Calu3 (cell line): ENCODE measurements around the gene BANK1. TPM values are rescaled to one million over a fixed set of nuclear protein-coding genes. Genes with fewer than 3 reads are reported as not detected.

ENCODE experiments used
- BruUV-seq: library from RNA; stranded (reverse); fragments of 400-500 nt; replicated peaks from 2 replicates; lab custom pipeline; 2021; lab: Mats Ljungman, UMichigan
- CTCF ChIA-PET: fragments of 300-600 bp; sonication (Branson Sonifier 250); formaldehyde crosslinking; loops from one replicate; lab custom pipeline; 2022; ENCODE audit warnings: antibody characterized with exemption; lab: Charles Lee
- DNase-seq: peaks from one replicate; pipeline ENCODE4 v3.0.0; 2022
- H3K27ac Mint-ChIP-seq: one replicate; pipeline ENCODE4 v1.8.0; 2022; ENCODE audit warnings: mixed read lengths; ENCODE audit not compliant: unreplicated experiment
- H3K27me3 Mint-ChIP-seq: one replicate; pipeline ENCODE4 v1.8.0; 2022; ENCODE audit warnings: mixed read lengths; ENCODE audit not compliant: unreplicated experiment
- H3K36me3 Mint-ChIP-seq: one replicate; pipeline ENCODE4 v1.8.0; 2022; ENCODE audit warnings: mild to moderate bottlenecking, moderate library complexity, mixed read lengths; ENCODE audit not compliant: insufficient read depth, unreplicated experiment
- H3K4me1 Mint-ChIP-seq: one replicate; pipeline ENCODE4 v1.8.0; 2022; ENCODE audit warnings: mild to moderate bottlenecking, low read depth, mixed read lengths; ENCODE audit not compliant: unreplicated experiment
- H3K4me3 Mint-ChIP-seq: one replicate; pipeline ENCODE4 v1.8.0; 2022; ENCODE audit warnings: mild to moderate bottlenecking, low read depth, moderate library complexity, mixed read lengths; ENCODE audit not compliant: unreplicated experiment
- H3K9me3 Mint-ChIP-seq: one replicate; pipeline ENCODE4 v1.8.0; 2022; ENCODE audit warnings: low read depth, mixed read lengths; ENCODE audit not compliant: unreplicated experiment
- intact Hi-C: fragments of 100-400 bp; cut with micrococcal nuclease; formaldehyde crosslinking; loops from one replicate; pipeline ENCODE4 v1.10.0; 2022; ENCODE audit not compliant: unreplicated experiment
- total RNA-seq: library from RNA; stranded (reverse); gene quantifications from 2 replicates; pipeline ENCODE4 v1.2.3, GENCODE V29; 2022
- TF ChIP-seq, protein P1 (sequence below): fragments of 200-600 bp; IDR thresholded peaks from one replicate; pipeline ENCODE4 v1.8.0; 2022; ENCODE audit warnings: antibody characterized with exemption; ENCODE audit not compliant: unreplicated experiment

The BANK1 gene
- total RNA-seq, 1 experiment from 2014 or later, result 6.4 TPM

DNA sequence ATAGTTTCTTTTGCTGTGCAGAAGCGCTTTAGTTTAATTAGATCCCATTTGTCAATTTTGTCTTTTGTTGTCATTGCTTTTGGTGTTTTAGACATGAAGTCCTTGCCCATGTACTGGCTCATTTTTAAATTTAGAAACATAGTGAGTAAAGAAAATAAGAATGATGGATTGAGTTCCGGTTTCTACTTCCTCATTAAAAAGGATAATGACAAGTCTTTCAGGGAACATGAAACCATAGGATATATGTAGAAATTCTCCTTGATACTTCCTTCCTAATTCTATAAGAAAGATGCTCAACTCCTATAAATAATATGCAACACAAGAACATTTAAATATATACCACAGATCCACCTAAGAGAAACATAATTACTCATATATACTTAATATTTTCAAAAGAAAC is 240.9 kb downstream of the BANK1 start:
- Mint-ChIP-seq H3K9me3 (no peaks in the 10 kb centered on the region), H3K27ac (no peak overlapping the region), H3K36me3 (no peaks in the 10 kb centered on the region), H3K4me3 (no peak overlapping the region), H3K27me3 (no peaks in the 10 kb centered on the region), H3K4me1 (no peaks in the 10 kb centered on the region)
- CTCF ChIA-PET, result no interaction called here
- TF ChIP-seq, protein P1, sequence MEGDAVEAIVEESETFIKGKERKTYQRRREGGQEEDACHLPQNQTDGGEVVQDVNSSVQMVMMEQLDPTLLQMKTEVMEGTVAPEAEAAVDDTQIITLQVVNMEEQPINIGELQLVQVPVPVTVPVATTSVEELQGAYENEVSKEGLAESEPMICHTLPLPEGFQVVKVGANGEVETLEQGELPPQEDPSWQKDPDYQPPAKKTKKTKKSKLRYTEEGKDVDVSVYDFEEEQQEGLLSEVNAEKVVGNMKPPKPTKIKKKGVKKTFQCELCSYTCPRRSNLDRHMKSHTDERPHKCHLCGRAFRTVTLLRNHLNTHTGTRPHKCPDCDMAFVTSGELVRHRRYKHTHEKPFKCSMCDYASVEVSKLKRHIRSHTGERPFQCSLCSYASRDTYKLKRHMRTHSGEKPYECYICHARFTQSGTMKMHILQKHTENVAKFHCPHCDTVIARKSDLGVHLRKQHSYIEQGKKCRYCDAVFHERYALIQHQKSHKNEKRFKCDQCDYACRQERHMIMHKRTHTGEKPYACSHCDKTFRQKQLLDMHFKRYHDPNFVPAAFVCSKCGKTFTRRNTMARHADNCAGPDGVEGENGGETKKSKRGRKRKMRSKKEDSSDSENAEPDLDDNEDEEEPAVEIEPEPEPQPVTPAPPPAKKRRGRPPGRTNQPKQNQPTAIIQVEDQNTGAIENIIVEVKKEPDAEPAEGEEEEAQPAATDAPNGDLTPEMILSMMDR, result no peak
- BruUV-seq, result no TSS peak
- intact Hi-C loops, result no loop called here
- DNase-seq, result no peak

DNA sequence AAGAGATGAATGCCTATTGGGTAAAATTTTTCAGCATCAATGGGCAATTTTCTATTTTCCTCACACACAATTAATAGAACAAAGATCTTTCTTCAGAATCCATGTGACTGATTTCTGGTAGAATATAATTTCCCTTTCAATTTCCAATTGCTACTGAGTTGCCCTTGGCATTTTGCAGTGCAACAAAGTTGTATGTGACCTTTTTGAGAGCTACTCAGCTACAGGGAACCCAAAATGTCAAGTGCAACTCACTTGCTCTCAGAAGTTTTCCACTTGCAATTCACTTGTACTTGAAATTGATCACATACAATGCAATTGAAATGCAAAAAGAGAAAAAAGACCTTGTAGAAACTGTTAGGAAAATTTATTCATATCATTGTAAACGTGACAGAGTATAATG is 245.5 kb downstream of the BANK1 start:
- no peak for DNase-seq
- CTCF ChIA-PET, result no interaction called here
- H3K9me3 Mint-ChIP-seq, result no peaks in the 10 kb centered on the region
- TF ChIP-seq, protein P1, result no peak
- intact Hi-C loops, result no loop called here
- H3K36me3 Mint-ChIP-seq, result no peaks in the 10 kb centered on the region
- no peak overlapping the region for H3K4me3 Mint-ChIP-seq
- no peak overlapping the region for H3K27ac Mint-ChIP-seq
- no peaks in the 10 kb centered on the region for H3K27me3 Mint-ChIP-seq
- no TSS peak for BruUV-seq
- no peaks in the 10 kb centered on the region for H3K4me1 Mint-ChIP-seq

DNA sequence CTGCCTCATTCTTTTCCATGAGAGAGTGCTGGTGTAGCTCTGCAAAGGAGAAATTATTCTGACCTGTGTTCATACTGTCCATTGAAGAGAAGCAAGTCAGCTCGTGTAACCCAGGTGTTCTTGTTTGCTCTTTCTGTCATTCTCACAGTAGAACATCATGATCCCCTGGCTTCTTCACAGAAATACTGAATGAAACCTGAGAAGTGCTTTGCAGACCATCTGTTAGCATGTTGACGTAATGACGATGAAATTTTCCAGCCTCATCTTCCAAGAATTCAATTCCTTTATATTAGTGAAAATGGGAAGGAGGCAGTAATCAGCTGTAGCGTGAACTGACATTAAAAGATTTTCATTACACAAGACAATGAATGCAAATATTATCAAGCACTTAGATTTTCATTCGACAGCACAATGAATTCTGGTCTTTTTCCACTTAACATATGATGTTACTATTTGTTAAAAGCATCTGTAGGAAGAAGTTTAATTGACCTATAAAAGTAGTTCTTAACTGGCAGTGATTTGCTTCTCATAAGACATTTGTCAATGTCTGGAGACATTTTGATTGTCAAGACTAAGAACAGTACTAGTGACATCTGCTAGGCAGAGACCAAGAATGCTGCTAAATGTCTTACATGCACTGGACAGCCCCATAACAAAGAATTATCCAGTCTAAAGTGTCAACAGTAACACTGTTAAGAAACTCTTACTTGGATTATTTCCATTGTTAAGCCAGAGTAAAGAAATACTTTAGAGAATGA is 246.3 kb downstream of the BANK1 start:
- intact Hi-C loops, result no loop called here
- no peaks in the 10 kb centered on the region for H3K27me3 Mint-ChIP-seq
- H3K4me1 Mint-ChIP-seq, result no peaks in the 10 kb centered on the region
- no peaks in the 10 kb centered on the region for H3K36me3 Mint-ChIP-seq
- no peaks in the 10 kb centered on the region for H3K9me3 Mint-ChIP-seq
- no peak overlapping the region for H3K27ac Mint-ChIP-seq
- CTCF ChIA-PET, result no interaction called here
- no peak for DNase-seq
- H3K4me3 Mint-ChIP-seq, result no peak overlapping the region
- TF ChIP-seq, protein P1, result no peak
- BruUV-seq, result no TSS peak

DNA sequence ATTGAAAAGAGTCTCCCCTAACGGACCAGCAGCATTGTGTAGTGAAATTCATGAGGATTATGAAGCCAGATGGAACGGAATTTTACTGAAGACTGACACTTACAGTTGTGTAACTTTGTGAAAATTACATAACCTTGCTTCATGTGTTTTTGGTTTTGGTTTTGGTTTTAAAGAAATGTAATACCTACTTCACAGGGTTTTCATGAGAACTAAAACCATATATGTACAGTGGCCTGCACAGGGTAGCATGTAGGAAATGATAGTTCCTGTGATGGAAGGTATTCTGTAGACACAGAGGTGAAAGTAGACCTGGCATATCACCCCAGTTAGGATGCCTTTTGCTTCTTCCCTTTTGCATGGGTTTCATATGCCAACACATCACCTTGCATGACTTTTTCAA is 247.0 kb downstream of the BANK1 start:
- no peak overlapping the region for H3K27ac Mint-ChIP-seq
- no peaks in the 10 kb centered on the region for H3K27me3 Mint-ChIP-seq
- no peaks in the 10 kb centered on the region for H3K9me3 Mint-ChIP-seq
- no TSS peak for BruUV-seq
- H3K36me3 Mint-ChIP-seq, result no peaks in the 10 kb centered on the region
- CTCF ChIA-PET, result no interaction called here
- no peak for DNase-seq
- TF ChIP-seq, protein P1, result no peak
- H3K4me3 Mint-ChIP-seq, result no peak overlapping the region
- no peaks in the 10 kb centered on the region for H3K4me1 Mint-ChIP-seq
- intact Hi-C loops, result no loop called here
